ENCODE data around the gene PSRC1. TPM values are rescaled to one million over a fixed set of nuclear protein-coding genes. Genes with fewer than 3 reads are reported as not detected.
A peak's percentile ranks its signal among the peaks of the same experiment; 100 is the strongest.

PSRC1 gene
- total and polyA plus RNA-seq, 12 donors = 0.52 to 13.2 (median 2.5) TPM

GRCh38 chr1:109237512-109237911, 45.4 kb downstream of the PSRC1 start:
- 89 to 97% (median 92%) methylated on average over 3 of the region's 3 CpGs for WGBS, 4 donors
- TF ChIP-seq, protein P1, sequence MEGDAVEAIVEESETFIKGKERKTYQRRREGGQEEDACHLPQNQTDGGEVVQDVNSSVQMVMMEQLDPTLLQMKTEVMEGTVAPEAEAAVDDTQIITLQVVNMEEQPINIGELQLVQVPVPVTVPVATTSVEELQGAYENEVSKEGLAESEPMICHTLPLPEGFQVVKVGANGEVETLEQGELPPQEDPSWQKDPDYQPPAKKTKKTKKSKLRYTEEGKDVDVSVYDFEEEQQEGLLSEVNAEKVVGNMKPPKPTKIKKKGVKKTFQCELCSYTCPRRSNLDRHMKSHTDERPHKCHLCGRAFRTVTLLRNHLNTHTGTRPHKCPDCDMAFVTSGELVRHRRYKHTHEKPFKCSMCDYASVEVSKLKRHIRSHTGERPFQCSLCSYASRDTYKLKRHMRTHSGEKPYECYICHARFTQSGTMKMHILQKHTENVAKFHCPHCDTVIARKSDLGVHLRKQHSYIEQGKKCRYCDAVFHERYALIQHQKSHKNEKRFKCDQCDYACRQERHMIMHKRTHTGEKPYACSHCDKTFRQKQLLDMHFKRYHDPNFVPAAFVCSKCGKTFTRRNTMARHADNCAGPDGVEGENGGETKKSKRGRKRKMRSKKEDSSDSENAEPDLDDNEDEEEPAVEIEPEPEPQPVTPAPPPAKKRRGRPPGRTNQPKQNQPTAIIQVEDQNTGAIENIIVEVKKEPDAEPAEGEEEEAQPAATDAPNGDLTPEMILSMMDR (IDR thresholded peaks at IDR 0.05) = no peak
- TF ChIP-seq POLR2A (IDR thresholded peaks at IDR 0.05) = no peak
- Histone ChIP-seq H3K36me3 (replicated peaks in 1 of 2) (peaks cover 0 to 62% of the 10 kb centered on the region in 2 donors), H3K4me1 (replicated peaks in 1 of 2) (peaks cover 8 to 16% of the 10 kb centered on the region in 2 donors), H3K27ac (no peak overlapping the region), H3K4me3 (no peak overlapping the region), H3K27me3 (no peaks in the 10 kb centered on the region), H3K9me3 (replicated peaks in 1 of 3) (no peaks in the 10 kb centered on the region)
- intact Hi-C loops (cut with DNase I) = no loop called here
- DNase-seq = no peak

GRCh38 chr1:109235137-109235536, 47.8 kb downstream of the PSRC1 start:
- peaks cover 0 to 86% of the 10 kb centered on the region in 2 donors for H3K36me3 ChIP-seq (replicated peaks in 1 of 2)
- TF ChIP-seq, protein P1 (IDR thresholded peaks at IDR 0.05) = no peak
- no peak for TF ChIP-seq POLR2A (IDR thresholded peaks at IDR 0.05)
- H3K4me1 ChIP-seq (replicated peaks in 1 of 2) = peaks cover 0 to under 1% of the 10 kb centered on the region in 2 donors
- H3K27me3 ChIP-seq = no peaks in the 10 kb centered on the region
- H3K4me3 ChIP-seq = no peak overlapping the region
- no peak overlapping the region for H3K27ac ChIP-seq
- no peaks in the 10 kb centered on the region for H3K9me3 ChIP-seq (replicated peaks in 1 of 3)
- intact Hi-C loops (cut with DNase I) = no loop called here
- WGBS, 4 donors = 40 to 96% (median 92%) methylated on average over 1 to 7 of the region's 7 CpGs; no CpG with 5 or more reads in 1 of the 4 donors
- DNase-seq = peak in 1 of 7 donors; percentile 30

DNA sequence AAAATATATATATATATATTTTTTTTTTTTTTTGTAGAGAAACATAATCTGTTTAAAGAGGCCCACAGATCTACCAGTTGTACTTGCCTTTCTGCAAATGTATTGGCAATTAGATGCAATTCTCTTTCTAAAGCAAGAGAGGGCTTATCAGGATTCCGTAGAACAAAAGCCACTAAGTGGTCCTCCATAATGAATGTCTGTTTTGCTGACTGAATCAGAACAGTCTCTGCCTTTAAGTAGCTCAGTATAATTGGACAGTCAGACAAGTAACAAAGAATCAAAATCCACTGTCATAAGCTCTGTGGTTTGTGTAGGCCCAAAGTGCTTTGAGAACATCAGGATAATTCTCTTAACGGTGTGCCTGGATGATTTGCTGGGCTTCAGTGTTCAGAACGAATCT, 51.9 kb downstream of the PSRC1 start:
- Histone ChIP-seq H3K27me3 (no peaks in the 10 kb centered on the region), H3K36me3 (replicated peaks in 1 of 2) (peaks cover 0 to 85% of the 10 kb centered on the region in 2 donors), H3K4me3 (no peak overlapping the region), H3K9me3 (replicated peaks in 1 of 3) (no peaks in the 10 kb centered on the region), H3K27ac (no peak overlapping the region), H3K4me1 (replicated peaks in 1 of 2) (no peaks in the 10 kb centered on the region)
- intact Hi-C loops (cut with DNase I) = no loop called here
- WGBS, 4 donors = 74 to 85% (median 79%) methylated on average over 3 of the region's 3 CpGs
- DNase-seq = no peak
- no peak for TF ChIP-seq POLR2A (IDR thresholded peaks at IDR 0.05)
- TF ChIP-seq, protein P1 (IDR thresholded peaks at IDR 0.05) = no peak

Other genes starting within 250 kb of the PSRC1 start
- 10 to 100 TPM in 6 of 9 donors, 1 to 10 TPM in 3; 8.2 to 16.0 (median 10.9) TPM for gene WDR47, start 241.0 kb downstream of the PSRC1 start, total RNA-seq
- gene WDR47, start 241.0 kb downstream of the PSRC1 start, polyA plus RNA-seq = 10 to 100 TPM in 1 of 3 donors, 1 to 10 TPM in 2; 2.4 to 11.8 (median 2.7) TPM
- gene TAF13, start 207.1 kb downstream of the PSRC1 start, total RNA-seq = 10 to 100 TPM; 11.7 to 68.6 (median 31.3) TPM
- gene TAF13, start 207.1 kb downstream of the PSRC1 start, polyA plus RNA-seq = 10 to 100 TPM; 13.7 to 96.5 (median 21.6) TPM
- 10 to 100 TPM; 30.0 to 92.1 (median 58.1) TPM for gene TMEM167B, start 192.4 kb downstream of the PSRC1 start, total RNA-seq
- gene TMEM167B, start 192.4 kb downstream of the PSRC1 start, polyA plus RNA-seq = 100 to 1,000 TPM in 1 of 3 donors, 10 to 100 TPM in 2; 14.2 to 106 (median 16.9) TPM
- gene ELAPOR1, start 169.0 kb downstream of the PSRC1 start, total RNA-seq = 1 to 10 TPM in 6 of 9 donors, under 1 TPM in 3; 0.09 to 9.9 (median 1.4) TPM
- gene ELAPOR1, start 169.0 kb downstream of the PSRC1 start, polyA plus RNA-seq = 10 to 100 TPM in 1 of 3 donors, 1 to 10 TPM in 2; 1.4 to 11.2 (median 5.6) TPM
- gene SARS1, start 69.2 kb downstream of the PSRC1 start, total RNA-seq = 100 to 1,000 TPM; 135 to 216 (median 154) TPM
- gene SARS1, start 69.2 kb downstream of the PSRC1 start, polyA plus RNA-seq = 100 to 1,000 TPM in 1 of 3 donors, 10 to 100 TPM in 2; 64.3 to 211 (median 69.0) TPM
- gene CELSR2, start 33.6 kb downstream of the PSRC1 start, total RNA-seq = 1 to 10 TPM in 8 of 9 donors, under 1 TPM in 1; 0.89 to 9.1 (median 5.1) TPM
- gene CELSR2, start 33.6 kb downstream of the PSRC1 start, polyA plus RNA-seq = 1 to 10 TPM; 1.7 to 6.3 (median 1.8) TPM
- 10 to 100 TPM in 1 of 9 donors, under 1 TPM in 3, not detected in 5; 0.32 to 12.3 (median 0.51) TPM for gene MYBPHL, start 23.9 kb upstream of the PSRC1 start, total RNA-seq
- gene MYBPHL, start 23.9 kb upstream of the PSRC1 start, polyA plus RNA-seq = under 1 TPM in 2 of 3 donors, not detected in 1; 0.35 to 0.98 TPM
- 10 to 100 TPM; 20.1 to 56.8 (median 41.8) TPM for gene SORT1, start 114.8 kb upstream of the PSRC1 start, total RNA-seq
- gene SORT1, start 114.8 kb upstream of the PSRC1 start, polyA plus RNA-seq = 10 to 100 TPM; 13.4 to 14.6 (median 14.2) TPM
- 100 to 1,000 TPM in 2 of 9 donors, 10 to 100 TPM in 7; 22.8 to 187 (median 67.8) TPM for gene PSMA5, start 143.3 kb upstream of the PSRC1 start, total RNA-seq
- 100 to 1,000 TPM in 1 of 3 donors, 10 to 100 TPM in 2; 26.3 to 108 (median 40.1) TPM for gene PSMA5, start 143.3 kb upstream of the PSRC1 start, polyA plus RNA-seq
- 10 to 100 TPM in 5 of 9 donors, 1 to 10 TPM in 4; 6.4 to 20.3 (median 13.6) TPM for gene SYPL2, start 183.4 kb upstream of the PSRC1 start, total RNA-seq
- gene SYPL2, start 183.4 kb upstream of the PSRC1 start, polyA plus RNA-seq = 10 to 100 TPM in 1 of 3 donors, 1 to 10 TPM in 2; 5.8 to 23.6 (median 8.5) TPM
- 10 to 100 TPM in 4 of 9 donors, 1 to 10 TPM in 5; 5.8 to 16.3 (median 9.1) TPM for gene ATXN7L2, start 200.8 kb upstream of the PSRC1 start, total RNA-seq
- 100 to 1,000 TPM in 1 of 3 donors, 10 to 100 TPM in 1, 1 to 10 TPM in 1; 3.1 to 109 (median 45.5) TPM for gene ATXN7L2, start 200.8 kb upstream of the PSRC1 start, polyA plus RNA-seq
- 10 to 100 TPM in 6 of 9 donors, 1 to 10 TPM in 3; 8.4 to 21.2 (median 13.8) TPM for gene CYB561D1, start 210.9 kb upstream of the PSRC1 start, total RNA-seq
- 1 to 10 TPM; 4.4 to 9.5 (median 7.8) TPM for gene CYB561D1, start 210.9 kb upstream of the PSRC1 start, polyA plus RNA-seq
- gene AMIGO1, start 226.6 kb upstream of the PSRC1 start, total RNA-seq = 10 to 100 TPM; 17.2 to 27.9 (median 22.8) TPM
- 10 to 100 TPM in 1 of 3 donors, 1 to 10 TPM in 2; 3.8 to 20.7 (median 4.7) TPM for gene AMIGO1, start 226.6 kb upstream of the PSRC1 start, polyA plus RNA-seq